T-helper 9 cell (primary cell): Measurements from ENCODE around the gene SEL1L3.

Experiments used
- DNase-seq: peaks from one replicate; pipeline ENCODE4 v3.0.0-alpha.2; 2020

SEL1L3 gene

GRCh38 chr4:25786497-25787065, 76.2 kb downstream of the SEL1L3 start:
- no peak for DNase-seq

DNA sequence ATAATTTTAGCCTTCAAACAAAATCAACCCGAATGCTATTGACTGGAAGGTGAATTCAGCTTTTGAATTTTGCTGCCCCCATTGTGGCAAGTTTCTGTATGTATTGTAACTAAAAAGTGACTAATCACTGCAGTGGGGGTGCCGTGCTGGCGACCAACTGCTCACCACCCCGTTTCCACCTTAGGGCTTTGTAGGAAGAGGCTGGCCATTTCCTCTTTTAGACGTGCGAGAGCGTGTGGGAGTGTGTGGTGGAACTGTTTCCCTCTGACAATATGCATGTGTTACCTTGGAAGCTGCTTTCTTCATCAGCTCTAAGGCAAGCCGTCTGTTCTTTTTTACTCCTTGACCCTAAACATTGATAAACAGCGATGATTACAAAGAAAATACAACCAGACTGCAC, 78.8 kb downstream of the SEL1L3 start:
- no peak for DNase-seq

DNA sequence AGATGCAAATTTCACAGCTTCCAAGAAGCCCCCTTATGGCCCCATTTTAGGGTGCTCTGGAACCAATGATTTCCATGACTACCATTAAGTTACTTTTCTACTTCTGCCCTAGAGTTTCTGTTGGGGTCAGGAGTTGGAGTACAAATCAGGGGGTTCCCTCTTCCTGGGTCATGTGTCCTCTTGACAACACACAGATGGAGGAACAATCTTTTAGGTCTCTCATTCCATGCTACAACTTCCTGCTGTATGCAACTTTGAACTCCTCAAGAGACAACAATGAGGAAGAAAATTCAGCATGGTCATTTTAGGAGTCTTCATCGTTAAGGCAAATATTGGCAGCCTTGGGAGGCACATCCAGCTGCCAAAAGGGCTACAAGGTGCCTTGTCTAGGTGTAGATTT, 79.7 kb downstream of the SEL1L3 start:
- no peak for DNase-seq

DNA sequence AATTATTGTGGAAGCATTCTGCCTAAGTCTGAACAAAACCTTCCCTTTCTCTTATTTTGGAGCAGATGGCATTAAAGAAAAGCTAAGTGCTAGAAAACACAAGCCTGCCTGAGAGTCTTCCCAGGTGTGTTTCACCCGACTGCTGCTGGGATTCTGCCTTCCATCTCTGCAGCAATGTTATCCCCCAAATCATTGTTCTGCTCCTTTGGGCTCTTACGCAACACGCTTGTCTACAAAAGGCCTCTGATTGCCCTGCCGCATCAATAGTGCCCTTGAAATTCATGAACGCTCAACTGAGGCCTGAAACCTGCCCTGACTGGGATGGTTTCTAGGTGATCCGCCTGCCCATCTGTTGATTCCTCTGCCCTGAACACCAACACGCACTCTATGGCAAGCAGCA, 80.3 kb downstream of the SEL1L3 start:
- no peak for DNase-seq

DNA sequence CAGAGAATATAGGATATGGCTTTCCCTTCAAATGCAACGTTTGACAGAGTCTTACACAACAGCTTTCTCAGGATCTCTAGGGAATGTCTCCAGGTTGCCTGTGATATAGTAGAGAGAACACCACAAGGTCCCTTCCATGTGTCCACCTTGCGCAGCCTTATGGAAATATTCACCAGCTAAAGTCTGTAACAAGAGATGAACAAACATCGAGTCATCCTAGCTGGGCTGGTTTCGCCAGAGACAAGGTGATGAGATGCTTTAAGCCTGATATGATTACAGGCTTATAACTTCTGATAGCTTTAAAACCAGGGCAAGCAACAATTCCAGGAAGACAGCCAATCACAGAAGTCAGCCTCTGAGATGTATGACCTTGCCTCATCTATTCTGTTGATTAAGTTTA, 83.8 kb downstream of the SEL1L3 start:
- no peak for DNase-seq

DNA sequence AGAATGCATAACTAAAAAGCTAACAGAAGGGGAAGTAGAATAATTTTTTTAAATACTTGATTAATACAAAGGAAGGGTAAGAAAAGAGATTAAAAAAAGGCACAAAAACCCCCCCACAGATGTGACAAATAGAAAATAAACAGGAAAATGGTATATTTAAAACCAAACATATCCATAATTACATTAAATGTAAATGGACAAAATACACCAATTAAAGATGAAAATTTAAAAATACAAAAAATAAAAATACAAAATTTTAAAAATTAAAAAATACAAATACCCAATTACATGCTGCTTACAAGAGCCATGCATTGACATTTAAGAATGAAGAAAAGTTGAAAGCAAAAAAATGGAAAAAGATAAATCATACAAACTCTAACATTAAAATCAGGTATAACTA, 86.0 kb downstream of the SEL1L3 start:
- DNase-seq, result no peak

- DNase-seq, result no peak
Observed at GRCh38 chr4:25775166-25775565, 87.6 kb downstream of the SEL1L3 start.

- DNase-seq, result no peak
Observed at GRCh38 chr4:25773358-25773757, 89.4 kb downstream of the SEL1L3 start.

DNA sequence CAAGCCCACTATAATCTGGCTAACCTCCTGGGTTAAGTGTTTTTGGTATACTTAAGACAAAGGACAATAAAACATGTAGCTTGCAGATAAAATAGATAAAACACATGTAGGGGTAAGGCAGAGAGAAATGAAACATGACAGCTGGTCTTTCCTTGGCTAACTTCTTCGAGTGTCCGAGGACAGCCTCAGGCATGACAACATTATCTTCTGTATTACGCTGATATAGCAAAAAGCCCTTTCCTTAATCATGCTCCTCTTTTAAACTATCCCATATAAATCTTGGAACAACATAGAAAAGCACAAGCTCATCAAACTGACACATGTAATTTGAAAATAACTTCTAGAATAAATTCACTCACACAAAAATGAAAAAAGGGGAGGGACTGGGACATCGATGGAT, 91.1 kb downstream of the SEL1L3 start:
- DNase-seq, result no peak

DNA sequence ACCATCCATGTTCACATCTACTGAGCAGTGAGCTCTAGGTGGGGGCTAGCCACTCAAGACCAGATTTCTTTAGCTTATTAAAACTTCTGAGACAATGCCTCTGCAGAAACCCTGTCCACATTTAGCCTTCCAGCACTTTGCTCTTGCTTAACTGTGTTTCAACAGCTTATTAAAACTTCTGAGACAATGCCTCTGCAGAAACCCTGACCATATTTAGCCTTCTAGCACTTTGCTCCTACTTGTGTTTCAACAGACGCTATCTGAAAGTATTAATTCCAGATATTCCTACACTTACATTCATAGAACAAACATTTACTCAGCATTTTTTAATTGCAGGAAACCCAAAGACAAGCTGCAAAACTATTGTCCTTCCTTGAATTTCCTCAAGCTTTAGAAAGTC, 91.9 kb downstream of the SEL1L3 start:
- no peak for DNase-seq

GRCh38 chr4:25769251-25769650, 93.5 kb downstream of the SEL1L3 start:
- no peak for DNase-seq

DNA sequence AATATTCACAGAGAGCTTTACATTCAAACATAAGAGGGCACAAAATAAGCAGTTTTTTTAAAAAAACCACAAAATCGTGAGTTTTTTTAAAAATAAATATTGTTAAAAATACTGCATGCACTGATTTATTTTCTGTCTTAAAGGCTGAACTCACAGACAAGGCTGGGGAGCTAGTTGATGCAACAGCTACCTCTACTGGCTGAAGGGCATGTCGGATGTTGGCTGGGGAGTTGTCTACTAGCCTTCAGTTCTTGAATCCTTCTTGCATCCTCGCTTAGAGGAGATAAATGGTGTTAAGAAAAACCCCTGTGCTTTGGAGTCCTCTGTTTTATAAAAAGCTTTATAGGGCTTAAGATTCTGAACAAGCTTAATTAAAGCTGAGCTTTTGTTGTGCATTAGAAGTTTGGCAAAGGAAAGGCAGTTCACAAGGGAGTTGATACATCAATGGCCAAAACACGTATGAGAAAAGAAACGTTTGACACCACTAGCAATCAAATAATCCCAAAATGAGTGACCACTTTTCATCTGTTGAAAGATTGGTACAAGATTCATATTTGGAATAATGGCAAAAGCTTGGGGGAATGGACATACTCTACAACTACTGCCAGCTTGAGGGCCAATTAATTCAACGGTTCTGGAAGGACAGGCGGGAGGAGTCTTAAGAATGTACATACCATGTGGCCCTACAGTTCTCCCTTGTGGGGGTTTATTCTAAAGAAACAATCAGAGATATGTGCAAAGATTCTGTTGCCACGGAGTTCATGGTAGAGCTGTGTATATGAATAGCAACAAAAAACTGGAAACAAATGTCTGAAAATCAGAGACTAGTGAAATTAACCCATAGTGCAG, 94.7 kb downstream of the SEL1L3 start:
- DNase-seq, result no peak

DNA sequence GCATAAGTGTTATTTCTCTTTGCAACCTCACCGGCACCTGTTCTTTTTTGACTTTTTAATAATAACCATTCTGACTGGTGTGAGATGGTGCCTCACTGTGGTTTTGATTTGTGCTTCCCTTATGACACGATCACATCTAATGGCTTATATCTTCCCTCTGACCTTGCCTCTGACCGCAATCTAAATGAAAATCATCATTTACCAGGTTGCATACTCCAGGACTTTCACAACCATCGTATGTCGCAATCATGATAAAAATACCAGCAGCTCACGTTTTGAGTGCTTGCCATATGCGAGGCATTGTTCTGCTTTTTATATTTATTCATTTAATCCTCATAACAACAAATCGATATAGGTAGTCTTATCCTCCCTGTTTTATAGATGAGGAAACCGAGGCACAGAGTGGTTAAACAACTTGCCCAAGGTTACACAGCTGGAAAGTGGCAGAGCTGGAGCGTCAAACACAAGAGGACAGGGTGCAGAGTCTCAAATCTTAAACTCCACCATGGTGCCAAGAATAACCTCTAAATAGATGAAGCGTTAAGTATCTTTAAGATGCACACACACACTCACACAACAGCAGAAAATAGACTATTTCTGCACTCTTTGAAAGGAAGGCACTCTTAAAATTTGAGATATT, 102.2 kb downstream of the SEL1L3 start:
- DNase-seq, result no peak

DNA sequence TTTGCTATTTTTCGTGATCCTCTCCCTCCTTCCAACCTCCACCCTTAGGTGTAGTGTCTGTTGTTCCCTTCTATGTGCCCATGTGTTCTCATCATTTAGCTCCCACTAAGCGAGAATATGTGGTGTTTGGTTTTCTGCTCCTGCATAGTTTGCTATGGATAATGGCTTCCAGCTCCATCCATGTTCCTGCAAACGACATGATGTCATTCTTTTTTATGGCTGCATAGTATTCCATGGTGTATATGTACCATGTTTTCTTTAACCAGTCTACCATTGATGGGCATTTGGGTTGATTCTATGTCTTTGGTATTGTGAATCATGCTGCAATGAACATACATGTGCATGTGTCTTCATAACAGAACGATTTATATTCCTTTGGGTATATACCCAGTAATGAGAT, 102.7 kb downstream of the SEL1L3 start:
- no peak for DNase-seq

GRCh38 chr4:25759101-25759500, 103.7 kb downstream of the SEL1L3 start:
- no peak for DNase-seq

GRCh38 chr4:25757452-25757851, 105.3 kb downstream of the SEL1L3 start:
- DNase-seq, result no peak

- DNase-seq, result no peak
Observed at GRCh38 chr4:25756503-25756902, 106.3 kb downstream of the SEL1L3 start.

- no peak for DNase-seq
Observed at GRCh38 chr4:25755911-25756310, 106.9 kb downstream of the SEL1L3 start.

GRCh38 chr4:25753239-25753638, 109.5 kb downstream of the SEL1L3 start:
- DNase-seq, result no peak

- no peak for DNase-seq
Observed at GRCh38 chr4:25750874-25751273, 111.9 kb downstream of the SEL1L3 start.

DNA sequence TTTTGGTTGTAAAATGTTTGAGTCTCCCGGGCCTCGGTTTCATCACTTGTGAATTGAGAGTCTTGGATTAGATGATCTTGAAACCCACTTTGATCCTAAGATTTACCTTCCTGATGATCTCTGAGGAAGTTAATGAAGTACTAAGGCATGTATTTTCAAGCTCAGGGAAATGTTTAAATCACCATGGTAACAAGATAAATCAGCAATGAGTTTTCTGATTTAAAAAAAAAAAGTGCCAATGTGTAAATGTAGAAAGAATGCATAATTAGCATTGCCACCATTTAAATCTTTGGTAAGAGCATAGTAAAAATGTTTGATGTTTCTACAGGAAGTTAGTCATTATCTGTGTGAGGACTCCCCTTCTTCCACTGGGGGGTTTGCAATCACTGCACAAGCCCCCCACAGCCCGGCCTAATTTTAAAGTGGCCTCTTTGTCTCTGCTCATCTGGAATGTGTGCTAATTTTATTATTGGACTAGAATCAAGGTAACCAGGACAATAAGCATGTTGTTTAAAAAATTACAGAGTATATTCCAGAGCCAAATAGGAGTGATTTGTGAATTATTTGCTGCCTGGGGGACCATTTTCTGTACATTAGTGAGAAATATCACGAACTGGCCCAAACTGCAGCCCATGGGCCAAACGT, 113.5 kb downstream of the SEL1L3 start:
- DNase-seq, result no peak

- no peak for DNase-seq
Observed at GRCh38 chr4:25743971-25744370, 118.8 kb downstream of the SEL1L3 start.

GRCh38 chr4:25729564-25729963, 133.2 kb downstream of the SEL1L3 start:
- no peak for DNase-seq

GRCh38 chr4:25728886-25729285, 133.9 kb downstream of the SEL1L3 start:
- DNase-seq, result no peak
